Mesothelial cell of epicardium (in vitro differentiated cells): ENCODE results near the gene CLEC16A. TPM values are rescaled to one million over a fixed set of nuclear protein-coding genes. Genes with fewer than 3 reads are reported as not detected.
A peak's percentile ranks its signal among the peaks of the same experiment; 100 is the strongest.

Experiments
- DNase-seq, 2 experiments: peaks; one replicate each; pipeline ENCODE4 v3.0.0; 2021; ENCODE audit warnings: low spot score in 2 of 2; ENCODE audit not compliant: unreplicated experiment in 2 of 2
- H3K27ac Mint-ChIP-seq: 2 replicates; pipeline ENCODE4 v1.8.0; 2021; ENCODE audit warnings: mixed read lengths
- H3K27me3 Mint-ChIP-seq: 2 replicates; pipeline ENCODE4 v1.8.0; 2021; ENCODE audit warnings: low read depth, mixed read lengths
- H3K36me3 Mint-ChIP-seq: 2 replicates; pipeline ENCODE4 v1.8.0; 2021; ENCODE audit warnings: mixed read lengths
- H3K4me1 Mint-ChIP-seq: 2 replicates; pipeline ENCODE4 v1.8.0; 2021; ENCODE audit warnings: mixed read lengths
- H3K4me3 Mint-ChIP-seq: 2 replicates; pipeline ENCODE4 v1.8.0; 2021; ENCODE audit warnings: mild to moderate bottlenecking, moderate library complexity, mixed read lengths
- H3K9me3 Mint-ChIP-seq: 2 replicates; pipeline ENCODE4 v1.8.0; 2021; ENCODE audit warnings: mixed read lengths
- total RNA-seq: library from RNA; stranded (reverse); gene quantifications from 3 replicates; pipeline ENCODE4 v1.2.1, GENCODE V29; 2021
- TF ChIP-seq, protein P1 (sequence below): fragments of 200-600 bp; sonication (generic); IDR thresholded peaks from one replicate; pipeline ENCODE4 v1.5.0; 2021; ENCODE audit warnings: antibody characterized with exemption; ENCODE audit not compliant: unreplicated experiment

CLEC16A gene
- total RNA-seq, 1 donor from 2014 or later, result 43.3 TPM

DNA sequence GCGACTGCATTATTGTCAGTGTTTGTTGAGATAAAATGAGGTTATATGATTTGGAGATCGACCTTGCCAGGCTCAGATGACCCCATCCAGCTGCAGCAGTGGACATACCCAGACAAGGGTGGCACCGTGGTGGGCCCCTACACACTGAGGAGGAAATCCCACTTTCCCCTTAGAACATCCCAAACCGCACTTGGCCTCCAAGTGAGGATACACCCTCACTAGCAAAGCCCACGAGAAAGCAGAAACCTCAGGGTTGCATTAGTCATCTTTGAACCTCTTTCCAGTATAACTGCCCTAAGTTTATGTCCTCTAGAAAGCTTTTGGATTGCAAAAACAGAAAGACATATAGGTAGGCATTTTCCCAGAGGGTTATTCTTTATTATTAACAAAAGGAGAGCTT is 101.5 kb downstream of the CLEC16A start:
- Mint-ChIP-seq H3K4me3 (no peak overlapping the region), H3K4me1 (peaks cover 33% of the 10 kb centered on the region), H3K9me3 (no peaks in the 10 kb centered on the region), H3K36me3 (peaks cover 23% of the 10 kb centered on the region), H3K27me3 (no peaks in the 10 kb centered on the region), H3K27ac (no peak overlapping the region)
- DNase-seq, result no peak
- TF ChIP-seq, protein P1, sequence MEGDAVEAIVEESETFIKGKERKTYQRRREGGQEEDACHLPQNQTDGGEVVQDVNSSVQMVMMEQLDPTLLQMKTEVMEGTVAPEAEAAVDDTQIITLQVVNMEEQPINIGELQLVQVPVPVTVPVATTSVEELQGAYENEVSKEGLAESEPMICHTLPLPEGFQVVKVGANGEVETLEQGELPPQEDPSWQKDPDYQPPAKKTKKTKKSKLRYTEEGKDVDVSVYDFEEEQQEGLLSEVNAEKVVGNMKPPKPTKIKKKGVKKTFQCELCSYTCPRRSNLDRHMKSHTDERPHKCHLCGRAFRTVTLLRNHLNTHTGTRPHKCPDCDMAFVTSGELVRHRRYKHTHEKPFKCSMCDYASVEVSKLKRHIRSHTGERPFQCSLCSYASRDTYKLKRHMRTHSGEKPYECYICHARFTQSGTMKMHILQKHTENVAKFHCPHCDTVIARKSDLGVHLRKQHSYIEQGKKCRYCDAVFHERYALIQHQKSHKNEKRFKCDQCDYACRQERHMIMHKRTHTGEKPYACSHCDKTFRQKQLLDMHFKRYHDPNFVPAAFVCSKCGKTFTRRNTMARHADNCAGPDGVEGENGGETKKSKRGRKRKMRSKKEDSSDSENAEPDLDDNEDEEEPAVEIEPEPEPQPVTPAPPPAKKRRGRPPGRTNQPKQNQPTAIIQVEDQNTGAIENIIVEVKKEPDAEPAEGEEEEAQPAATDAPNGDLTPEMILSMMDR, result no peak

DNA sequence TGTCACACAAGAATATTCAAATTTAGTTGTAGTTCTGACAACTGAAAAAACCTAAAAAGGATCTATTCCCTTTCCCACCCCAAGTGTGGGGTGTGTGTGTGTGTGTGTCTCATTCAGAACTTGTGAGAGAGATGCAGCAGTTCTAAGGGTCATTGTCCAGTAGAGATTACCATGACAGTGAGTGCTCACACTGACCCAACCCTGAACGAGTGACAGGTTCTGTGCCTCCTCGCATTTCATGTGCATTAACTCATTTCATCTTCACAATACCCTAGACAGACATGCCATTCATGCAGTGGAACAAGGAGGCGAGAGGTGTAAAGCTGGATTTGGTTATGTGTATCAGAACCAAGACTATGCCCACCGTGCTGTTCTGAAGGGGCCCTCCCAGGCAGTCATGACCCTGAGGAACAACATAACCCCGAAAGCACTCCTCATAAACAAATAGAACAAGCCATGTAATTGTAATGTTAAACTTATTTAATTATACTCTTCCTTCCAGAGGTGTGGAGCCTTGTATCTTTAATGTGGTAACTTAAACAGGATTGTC is 102.1 kb downstream of the CLEC16A start:
- Mint-ChIP-seq H3K27ac (peak overlapping the region; percentile 88), H3K4me1 (peaks cover 36% of the 10 kb centered on the region), H3K36me3 (peaks cover 20% of the 10 kb centered on the region), H3K4me3 (no peak overlapping the region), H3K27me3 (no peaks in the 10 kb centered on the region), H3K9me3 (no peaks in the 10 kb centered on the region)
- TF ChIP-seq, protein P1, result no peak
- no peak for DNase-seq

DNA sequence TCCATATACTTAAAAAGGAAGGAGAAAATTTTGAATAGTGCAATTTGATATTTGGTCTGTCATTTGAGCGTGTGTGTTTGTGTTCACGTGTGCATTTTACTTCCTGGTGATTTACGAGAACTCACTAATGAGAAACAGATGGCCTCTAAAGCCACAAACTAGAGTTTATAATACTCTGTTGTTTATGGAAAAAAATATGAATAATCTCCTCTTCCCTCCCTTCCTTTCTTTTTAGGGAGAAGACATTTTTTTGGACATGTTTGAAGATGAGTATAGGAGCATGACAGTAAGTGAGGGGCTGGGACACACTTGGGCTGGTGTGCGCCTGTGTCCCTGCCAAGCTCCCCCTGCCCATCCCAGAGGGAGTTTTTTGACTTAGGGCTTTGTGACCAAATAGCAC is 102.7 kb downstream of the CLEC16A start:
- H3K9me3 Mint-ChIP-seq, result no peaks in the 10 kb centered on the region
- H3K27ac Mint-ChIP-seq, result peak overlapping the region; percentile 88
- TF ChIP-seq, protein P1, result no peak
- peaks cover 18% of the 10 kb centered on the region for H3K36me3 Mint-ChIP-seq
- peaks cover 37% of the 10 kb centered on the region for H3K4me1 Mint-ChIP-seq
- no peaks in the 10 kb centered on the region for H3K27me3 Mint-ChIP-seq
- DNase-seq, result no peak
- H3K4me3 Mint-ChIP-seq, result no peak overlapping the region

DNA sequence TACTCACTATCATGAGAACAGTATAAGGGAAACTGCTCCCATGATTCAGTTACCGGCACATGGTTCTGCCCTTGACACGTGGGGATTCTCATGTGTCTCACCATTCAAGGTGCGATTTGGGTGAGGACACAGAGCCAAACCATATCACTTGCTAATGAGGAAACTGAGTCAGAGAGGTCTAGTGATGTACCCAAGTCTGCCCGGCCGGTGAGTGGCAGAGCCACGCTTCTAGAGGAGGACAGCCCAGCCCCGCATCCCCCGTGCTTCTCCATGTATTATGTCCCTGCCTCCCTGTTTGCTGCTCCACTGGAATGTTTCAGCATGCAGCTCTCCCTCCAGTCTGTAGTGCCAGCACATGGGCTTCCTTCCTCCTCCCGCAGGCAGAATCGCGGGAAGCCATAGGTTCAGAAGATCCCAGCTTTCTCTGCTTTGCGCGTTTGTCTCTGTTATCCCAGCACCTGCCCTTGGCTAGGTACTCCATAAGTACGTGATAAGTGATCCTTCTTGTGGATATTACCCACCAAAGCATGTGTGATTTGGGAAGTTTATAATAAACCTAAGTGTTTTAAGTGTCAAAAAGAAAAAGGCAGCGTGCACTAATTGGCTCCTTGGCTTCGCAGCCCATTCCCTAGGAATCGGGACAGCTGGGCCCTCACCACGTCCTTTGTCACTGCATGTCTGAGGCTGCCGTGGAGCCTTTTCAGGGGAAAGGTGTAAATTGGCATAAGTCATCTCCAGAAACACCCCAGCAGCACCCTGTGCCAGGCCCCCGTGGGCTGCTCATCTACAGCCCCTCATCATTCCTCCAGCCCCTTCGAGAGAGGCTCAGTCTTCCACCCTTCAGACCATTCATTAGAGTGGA is 103.8 kb downstream of the CLEC16A start:
- H3K27me3 Mint-ChIP-seq, result no peaks in the 10 kb centered on the region
- DNase-seq, result no peak
- H3K9me3 Mint-ChIP-seq, result no peaks in the 10 kb centered on the region
- TF ChIP-seq, protein P1, result no peak
- peaks cover 37% of the 10 kb centered on the region for H3K4me1 Mint-ChIP-seq
- H3K27ac Mint-ChIP-seq, result peak overlapping the region; percentile 30
- no peak overlapping the region for H3K4me3 Mint-ChIP-seq
- peaks cover 24% of the 10 kb centered on the region for H3K36me3 Mint-ChIP-seq

DNA sequence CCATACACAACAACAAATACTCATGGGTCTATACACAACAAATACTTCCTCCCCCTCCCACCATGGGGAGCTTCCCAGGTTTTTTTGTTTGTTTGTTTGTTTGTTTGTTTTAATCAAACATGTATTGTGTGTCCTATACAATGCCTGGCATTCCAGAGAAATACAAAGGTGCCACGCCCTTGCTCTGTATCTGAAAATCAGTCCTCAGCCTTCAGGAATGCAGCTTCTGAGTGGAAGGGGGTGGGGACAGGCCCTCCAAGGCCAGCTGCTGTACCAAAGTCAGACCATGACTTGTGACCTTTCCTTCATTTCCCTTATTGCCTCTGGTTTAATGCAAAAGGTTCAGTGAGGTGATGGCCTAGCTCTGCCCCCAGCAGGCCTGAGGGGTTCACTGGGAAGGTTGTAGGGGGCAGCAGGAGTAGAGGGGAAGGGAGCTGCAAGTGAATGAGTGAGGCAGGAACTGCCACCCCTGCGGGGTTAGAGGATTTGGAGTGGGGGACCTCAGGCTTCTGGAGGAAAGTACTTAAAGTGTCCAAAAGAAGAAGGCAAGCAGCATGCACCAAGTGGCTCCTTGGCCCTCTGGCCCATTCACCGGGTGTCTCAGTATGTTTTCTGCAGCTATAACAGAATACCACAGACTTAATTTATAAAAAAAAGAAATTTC is 105.2 kb downstream of the CLEC16A start:
- peaks cover 21% of the 10 kb centered on the region for H3K36me3 Mint-ChIP-seq
- H3K4me1 Mint-ChIP-seq, result peaks cover 37% of the 10 kb centered on the region
- H3K4me3 Mint-ChIP-seq, result no peak overlapping the region
- no peaks in the 10 kb centered on the region for H3K9me3 Mint-ChIP-seq
- TF ChIP-seq, protein P1, result no peak
- DNase-seq, result no peak
- H3K27ac Mint-ChIP-seq, result no peak overlapping the region
- H3K27me3 Mint-ChIP-seq, result no peaks in the 10 kb centered on the region
